Neuron (in vitro differentiated cells): ENCODE measurements around the gene LIN52.

Experiments
- H2AFZ ChIP-seq: one replicate; pipeline ENCODE4 v1.6.1; 2013; ENCODE audit warnings: low read depth, mild to moderate bottlenecking, inconsistent platforms, low read length, moderate library complexity
- H3K27me3 ChIP-seq: one replicate; pipeline ENCODE4 v1.6.1; 2013; ENCODE audit warnings: low read length; ENCODE audit not compliant: insufficient read depth
- H3K36me3 ChIP-seq: one replicate; pipeline ENCODE4 v1.6.1; 2013; ENCODE audit warnings: low read length; ENCODE audit not compliant: insufficient read depth
- H3K4me1 ChIP-seq: one replicate; pipeline ENCODE4 v1.6.1; 2013; ENCODE audit warnings: low read length; ENCODE audit not compliant: insufficient read depth
- H3K4me3 ChIP-seq: 2 replicates; pipeline ENCODE4 v1.5.1; 2013; ENCODE audit warnings: mild to moderate bottlenecking, low read length, moderate library complexity
- H3K9me3 ChIP-seq: one replicate; pipeline ENCODE4 v1.6.1; 2013; ENCODE audit warnings: low read length

Gene LIN52

DNA sequence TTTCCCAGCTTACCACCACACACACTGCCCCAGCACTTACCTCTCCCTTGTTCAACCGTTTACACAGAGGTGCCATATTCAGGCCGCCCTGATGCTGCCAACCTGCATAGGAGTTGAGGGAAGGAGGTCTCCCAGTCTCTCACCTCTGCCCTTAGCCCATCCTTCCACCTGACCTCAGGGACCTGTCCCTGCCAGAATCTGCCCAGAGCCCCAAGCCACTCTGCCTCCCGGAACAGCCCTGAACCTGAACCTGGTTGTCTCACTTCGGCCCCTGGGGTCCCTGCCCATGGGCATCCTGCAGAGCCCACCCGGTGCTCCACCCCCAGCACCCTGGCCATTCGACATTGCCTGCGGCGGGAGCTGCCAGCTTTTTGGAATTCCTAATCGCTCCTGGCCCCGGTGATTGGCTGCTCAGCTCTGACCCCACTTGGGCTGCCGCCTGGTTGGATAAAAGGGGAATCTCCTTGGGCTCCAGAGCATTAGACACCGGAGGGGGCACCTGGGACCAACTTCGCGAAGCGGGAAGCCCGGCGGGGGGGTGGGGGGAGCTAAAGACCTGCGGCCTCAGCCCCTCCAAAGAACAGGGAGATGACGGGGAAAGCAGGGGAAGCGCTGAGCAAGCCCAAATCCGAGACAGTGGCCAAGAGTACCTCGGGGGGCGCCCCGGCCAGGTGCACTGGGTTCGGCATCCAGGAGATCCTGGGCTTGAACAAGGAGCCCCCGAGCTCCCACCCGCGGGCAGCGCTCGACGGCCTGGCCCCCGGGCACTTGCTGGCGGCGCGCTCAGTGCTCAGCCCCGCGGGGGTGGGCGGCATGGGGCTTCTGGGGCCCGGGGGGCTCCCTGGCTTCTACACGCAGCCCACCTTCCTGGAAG is 154.5 kb downstream of the LIN52 start, which contains the start of gene VSX2:
VSX2 (plus strand) TSS at position 476 of the 874 bp plus-strand sequence; CDS start at position 589, 113 bp downstream.
- Histone ChIP-seq H3K9me3 (no peaks in the 10 kb centered on the region), H3K4me1 (peaks cover 13% of the 10 kb centered on the region), H3K27me3 (peaks cover 83% of the 10 kb centered on the region), H3K36me3 (no peaks in the 10 kb centered on the region), H3K4me3 (peak within 1 kb of the TSS; percentile 10), H2AFZ (peak within 1 kb of the TSS; percentile 85)

DNA sequence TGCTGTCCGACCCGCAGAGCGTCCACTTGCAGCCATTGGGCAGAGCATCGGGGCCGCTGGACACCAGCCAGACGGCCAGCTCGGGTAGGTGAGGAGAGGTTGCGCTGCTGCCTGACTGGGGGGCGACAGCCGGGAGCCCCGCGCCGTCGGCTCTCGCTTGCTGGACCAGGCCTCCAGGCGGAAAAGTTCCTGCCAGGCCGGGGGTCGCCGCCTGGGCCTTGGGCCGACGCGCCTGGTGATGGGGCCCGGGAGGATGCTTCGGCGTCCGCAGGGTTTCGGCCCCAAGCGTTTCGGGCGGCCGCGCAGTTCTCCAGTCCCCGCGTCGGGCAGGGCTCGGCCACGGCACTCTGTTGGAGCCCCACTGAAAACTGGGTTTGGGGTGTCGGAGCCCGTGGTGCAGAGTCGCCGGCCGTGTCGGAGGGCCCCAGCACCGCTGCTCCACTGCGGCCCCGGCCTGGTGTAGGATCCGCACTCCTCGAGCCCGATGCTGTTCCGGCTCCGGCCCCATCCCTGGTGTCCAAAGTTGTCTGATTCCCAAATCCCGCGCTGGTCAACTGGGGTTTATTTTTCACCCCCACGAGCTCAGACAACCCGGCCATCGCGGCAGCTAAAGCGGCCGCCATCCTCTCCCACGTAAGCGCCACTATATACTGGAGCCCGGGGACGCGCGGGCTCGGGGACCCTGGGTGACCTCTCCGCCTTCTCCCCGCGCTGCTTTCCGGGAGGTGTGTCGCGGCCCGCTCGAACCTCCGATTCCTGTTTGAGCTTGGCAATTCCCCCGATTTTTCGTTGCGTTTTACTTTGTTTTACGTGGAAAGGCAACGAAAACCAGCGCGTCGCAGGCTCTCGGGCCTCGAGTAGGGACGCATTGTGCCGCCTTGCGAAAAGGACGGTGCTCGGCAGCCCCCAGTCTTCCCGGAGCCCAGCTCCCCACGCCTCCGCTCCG is 155.4 kb downstream of the LIN52 start:
- peaks cover 83% of the 10 kb centered on the region for H3K27me3 ChIP-seq
- H2AFZ ChIP-seq: peak overlapping the region; percentile 85
- no peaks in the 10 kb centered on the region for H3K36me3 ChIP-seq
- H3K4me3 ChIP-seq: peak overlapping the region; percentile 10
- H3K9me3 ChIP-seq: no peaks in the 10 kb centered on the region
- H3K4me1 ChIP-seq: peaks cover 13% of the 10 kb centered on the region

- peaks cover 13% of the 10 kb centered on the region for H3K4me1 ChIP-seq
- H3K4me3 ChIP-seq: no peak overlapping the region
- no peaks in the 10 kb centered on the region for H3K9me3 ChIP-seq
- H2AFZ ChIP-seq: peak overlapping the region; percentile 85
- H3K27me3 ChIP-seq: peaks cover 89% of the 10 kb centered on the region
- H3K36me3 ChIP-seq: no peaks in the 10 kb centered on the region
These were observed 156.3 kb downstream of the LIN52 start for GRCh38 chr14:74240794-74241651.

DNA sequence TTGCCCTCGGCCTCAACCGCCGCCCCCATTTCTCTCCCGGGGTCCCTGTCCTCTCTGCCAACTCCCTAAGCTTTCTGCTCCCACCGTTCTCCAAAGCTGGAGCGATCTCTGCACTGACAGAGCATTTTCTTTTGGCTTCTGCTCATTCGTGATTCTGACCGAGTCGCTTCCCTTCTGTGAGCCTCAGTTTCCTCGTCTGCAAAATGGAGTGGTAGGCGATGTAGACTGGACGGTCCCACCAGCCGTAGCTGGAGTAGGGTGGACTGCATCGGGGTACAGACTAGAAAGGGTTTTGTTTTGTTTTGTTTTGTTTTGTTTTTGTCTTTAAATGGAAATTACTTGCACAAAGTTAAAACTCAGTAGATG is 156.9 kb downstream of the LIN52 start:
- Histone ChIP-seq H3K4me3 (no peak overlapping the region), H3K4me1 (peaks cover 13% of the 10 kb centered on the region), H3K27me3 (peaks cover 95% of the 10 kb centered on the region), H3K36me3 (no peaks in the 10 kb centered on the region), H3K9me3 (no peaks in the 10 kb centered on the region), H2AFZ (peak overlapping the region; percentile 85)

GRCh38 chr14:74242021-74242779 is 157.4 kb downstream of the LIN52 start:
- Histone ChIP-seq H3K36me3 (no peaks in the 10 kb centered on the region), H3K4me3 (no peak overlapping the region), H3K4me1 (peaks cover 13% of the 10 kb centered on the region), H3K9me3 (no peaks in the 10 kb centered on the region), H2AFZ (no peak overlapping the region), H3K27me3 (peaks cover 98% of the 10 kb centered on the region)

DNA sequence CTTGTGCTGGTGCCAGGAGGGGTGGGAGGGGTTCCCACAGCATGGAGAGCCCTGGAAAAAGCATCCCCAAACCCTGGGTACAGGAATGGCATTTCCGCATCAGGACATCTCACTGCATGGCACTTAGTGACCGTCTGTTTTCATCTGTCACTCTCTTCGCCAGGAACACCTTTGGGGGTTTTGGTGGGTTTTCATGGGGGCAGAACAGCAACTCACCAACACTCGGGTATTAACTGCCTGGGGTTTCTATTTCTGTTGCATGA is 158.0 kb downstream of the LIN52 start:
- Histone ChIP-seq H3K27me3 (peaks cover 97% of the 10 kb centered on the region), H3K4me1 (peaks cover 13% of the 10 kb centered on the region), H2AFZ (no peak overlapping the region), H3K4me3 (no peak overlapping the region), H3K9me3 (no peaks in the 10 kb centered on the region), H3K36me3 (no peaks in the 10 kb centered on the region)

DNA sequence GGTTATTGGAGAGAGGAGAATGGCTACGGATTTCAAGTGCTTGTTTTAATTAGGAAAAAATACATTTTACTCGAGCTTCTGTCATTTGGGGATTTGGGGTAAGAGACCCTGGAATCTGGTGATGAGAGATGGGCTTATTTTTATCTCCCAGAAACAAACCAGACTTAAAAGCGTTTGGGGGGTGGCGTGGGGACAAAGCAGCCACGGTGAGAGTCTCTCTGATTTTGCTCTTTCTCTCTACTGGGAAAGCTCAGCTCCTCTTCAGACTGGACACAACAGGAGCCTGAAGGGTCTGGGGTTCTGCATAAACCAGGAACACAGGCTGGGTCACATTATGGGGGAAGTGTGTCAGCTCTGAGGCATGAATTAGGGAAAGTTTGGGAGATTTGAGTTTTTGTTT is 158.3 kb downstream of the LIN52 start:
- Histone ChIP-seq H3K4me1 (peaks cover 13% of the 10 kb centered on the region), H2AFZ (no peak overlapping the region), H3K36me3 (no peaks in the 10 kb centered on the region), H3K27me3 (peaks cover 96% of the 10 kb centered on the region), H3K4me3 (no peak overlapping the region), H3K9me3 (no peaks in the 10 kb centered on the region)

DNA sequence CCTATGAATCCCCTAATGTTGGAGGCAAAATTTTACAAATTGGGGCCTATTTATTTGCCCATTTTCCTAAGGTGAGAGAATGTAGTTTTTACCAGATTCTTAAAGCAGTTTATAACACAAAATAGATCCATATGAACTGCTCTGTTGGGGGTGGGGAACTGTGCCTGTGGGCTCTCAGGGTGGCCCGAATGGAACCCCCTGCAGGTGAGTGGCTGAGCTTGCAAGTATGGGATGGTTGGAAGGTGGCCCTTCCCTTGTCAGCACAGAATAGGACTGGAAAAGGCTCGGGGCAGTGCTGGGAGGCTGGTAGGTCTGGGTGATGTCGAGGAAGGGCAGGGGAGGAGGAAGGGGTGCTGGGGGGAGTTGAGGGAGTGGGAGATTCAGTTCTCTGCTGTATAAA is 159.4 kb downstream of the LIN52 start:
- no peak overlapping the region for H2AFZ ChIP-seq
- no peak overlapping the region for H3K4me3 ChIP-seq
- H3K9me3 ChIP-seq: no peaks in the 10 kb centered on the region
- H3K4me1 ChIP-seq: peaks cover 13% of the 10 kb centered on the region
- H3K27me3 ChIP-seq: peaks cover 86% of the 10 kb centered on the region
- H3K36me3 ChIP-seq: no peaks in the 10 kb centered on the region

DNA sequence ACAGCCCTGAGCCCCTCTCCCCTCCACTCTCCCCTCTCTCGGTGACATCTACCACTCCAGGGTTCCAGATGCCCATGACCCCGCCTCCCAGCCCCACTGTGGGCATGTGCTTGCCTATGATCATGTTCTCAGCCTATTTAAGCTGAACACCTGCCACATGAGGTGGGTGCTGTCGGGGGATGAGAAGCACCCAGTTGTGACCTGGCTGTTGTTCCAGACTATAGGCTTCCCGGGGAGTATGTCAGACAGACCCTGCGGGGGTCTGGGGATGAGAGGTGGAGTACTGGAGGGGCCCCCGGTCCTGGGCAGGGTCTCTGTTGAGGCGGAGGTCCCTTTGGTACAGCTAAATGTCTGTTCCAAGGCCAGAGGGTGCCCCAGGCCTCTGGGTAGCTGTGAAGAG is 160.5 kb downstream of the LIN52 start:
- peaks cover 74% of the 10 kb centered on the region for H3K27me3 ChIP-seq
- no peak overlapping the region for H3K4me3 ChIP-seq
- no peaks in the 10 kb centered on the region for H3K9me3 ChIP-seq

GRCh38 chr14:74246542-74246941 is 161.8 kb downstream of the LIN52 start:
- Histone ChIP-seq H3K27me3 (peaks cover 61% of the 10 kb centered on the region), H3K9me3 (no peaks in the 10 kb centered on the region), H3K4me3 (no peak overlapping the region), H2AFZ (no peak overlapping the region), H3K4me1 (no peaks in the 10 kb centered on the region), H3K36me3 (no peaks in the 10 kb centered on the region)

More for the DNA sequence above, 160.5 kb downstream of the LIN52 start:
- Histone ChIP-seq H2AFZ (no peak overlapping the region), H3K4me1 (peaks cover 7% of the 10 kb centered on the region), H3K36me3 (no peaks in the 10 kb centered on the region)

GRCh38 chr14:74248017-74248416 is 163.3 kb downstream of the LIN52 start:
- no peaks in the 10 kb centered on the region for H3K4me1 ChIP-seq
- H3K9me3 ChIP-seq: no peaks in the 10 kb centered on the region
- no peak overlapping the region for H3K4me3 ChIP-seq
- H2AFZ ChIP-seq: no peak overlapping the region
- peaks cover 52% of the 10 kb centered on the region for H3K27me3 ChIP-seq
- no peaks in the 10 kb centered on the region for H3K36me3 ChIP-seq
